DMS153 (cell line): Measurements from ENCODE around the gene AOPEP.
A peak's percentile ranks its signal among the peaks of the same experiment; 100 is the strongest.
"Not testable (repeated sequence)": the region's sequence is repeated elsewhere in the genome, so short reads cannot be mapped to it uniquely, and the experiment has no call there.

Experiments
- DNase-seq: peaks from one replicate; lab custom pipeline; 2025; lab: John Stamatoyannopoulos, UW

AOPEP gene

DNA sequence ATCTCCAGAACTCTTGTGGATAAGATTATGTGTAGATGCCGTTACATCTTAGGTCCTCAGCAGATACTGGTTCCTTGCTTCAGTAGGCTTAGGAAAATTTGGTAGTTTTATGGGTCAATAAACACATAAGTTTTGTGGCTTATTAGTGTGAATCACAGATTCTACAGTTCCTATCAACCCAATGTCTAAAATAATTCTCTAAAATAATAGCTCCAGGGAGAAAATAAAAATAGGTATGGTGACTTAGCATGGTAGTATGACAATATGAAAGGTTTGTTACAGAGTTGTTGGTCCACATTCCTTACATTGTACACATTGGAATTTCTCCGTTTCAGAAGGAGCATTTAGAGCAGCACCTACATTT, 91.7 kb downstream of the AOPEP start:
- DNase-seq = no peak

DNA sequence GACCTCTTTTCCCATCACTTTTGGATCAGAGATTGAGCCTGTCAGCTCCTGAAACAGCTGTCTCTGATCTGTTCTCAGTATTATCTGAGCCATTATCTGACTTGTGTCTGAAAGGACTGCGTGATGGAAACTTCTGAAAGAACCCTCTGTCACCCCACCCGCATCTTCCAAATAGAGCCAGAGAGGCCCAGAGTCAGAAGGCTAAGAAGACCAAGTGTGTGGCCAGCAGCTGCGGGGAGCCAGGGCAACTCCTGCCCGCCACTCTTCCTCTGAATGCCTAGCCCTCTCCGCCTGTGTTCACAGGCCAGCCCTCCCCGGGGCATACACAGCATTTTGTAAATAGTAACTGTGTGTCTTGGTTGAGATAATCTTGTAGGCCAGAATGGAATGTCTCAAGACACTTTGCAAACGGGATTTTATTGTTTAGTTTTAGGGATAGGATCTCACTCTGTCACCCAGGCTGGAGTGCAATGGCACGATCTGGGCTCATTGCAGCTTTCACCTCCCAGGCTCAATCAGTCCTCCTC, 92.7 kb downstream of the AOPEP start:
- no peak for DNase-seq

- no peak for DNase-seq
Observed at GRCh38 chr9:94821098-94821887, 94.8 kb downstream of the AOPEP start.

- DNase-seq = no peak
Observed at GRCh38 chr9:94822273-94822672, 95.8 kb downstream of the AOPEP start.

DNA sequence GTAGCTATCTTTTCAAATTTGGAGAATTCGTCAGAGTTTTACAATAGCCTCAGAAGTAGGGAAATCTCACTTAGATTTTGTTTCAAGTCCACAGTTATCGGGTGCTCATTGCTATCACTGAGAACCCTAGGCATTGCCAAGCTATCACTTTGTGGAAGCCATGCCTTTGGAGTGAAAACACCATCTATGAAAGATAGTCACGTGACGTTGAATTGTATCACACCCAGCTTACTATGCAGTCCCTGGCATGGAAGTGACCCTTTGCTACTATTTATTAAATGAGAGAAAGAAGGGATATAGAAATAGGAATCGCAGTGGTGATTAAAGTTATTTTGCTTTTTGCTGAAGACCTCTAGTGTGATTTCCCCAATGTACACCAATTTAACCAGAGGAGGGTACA, 97.2 kb downstream of the AOPEP start:
- DNase-seq = no peak

GRCh38 chr9:94824411-94824810, 97.9 kb downstream of the AOPEP start:
- DNase-seq = no peak

DNA sequence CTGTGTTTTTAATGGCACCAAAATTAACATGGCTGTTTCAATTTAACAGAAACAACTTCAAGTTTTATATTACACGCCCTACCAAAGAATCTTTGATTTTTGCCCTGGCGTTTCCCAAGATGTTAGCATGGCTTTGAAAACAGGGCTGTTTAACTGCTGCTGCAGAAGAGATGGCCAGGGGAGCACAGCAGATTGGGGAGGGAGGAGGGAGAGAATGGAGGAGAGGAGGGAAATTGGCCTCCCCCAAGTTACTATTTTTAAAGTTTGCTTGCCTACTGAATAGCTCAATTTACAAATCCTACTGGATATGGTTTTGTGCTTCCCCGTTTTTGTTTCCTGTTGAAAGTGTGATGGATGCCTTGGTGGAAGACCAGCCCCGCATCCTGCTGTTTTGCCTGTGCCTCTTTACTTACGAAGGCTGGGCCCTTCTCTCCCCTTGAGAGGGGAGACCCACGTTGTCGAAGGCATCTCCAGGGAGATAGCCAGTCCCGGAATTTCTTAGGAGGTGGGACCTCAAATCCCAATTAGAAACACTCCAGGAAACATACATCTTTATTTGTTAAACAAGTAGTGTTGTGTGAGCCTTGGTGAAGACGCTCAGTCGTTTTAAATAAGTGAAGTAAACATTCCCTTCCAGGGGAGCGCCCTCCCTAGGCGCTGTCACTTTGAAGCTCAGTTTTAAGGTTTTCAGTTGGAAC, 98.6 kb downstream of the AOPEP start:
- no peak for DNase-seq

DNA sequence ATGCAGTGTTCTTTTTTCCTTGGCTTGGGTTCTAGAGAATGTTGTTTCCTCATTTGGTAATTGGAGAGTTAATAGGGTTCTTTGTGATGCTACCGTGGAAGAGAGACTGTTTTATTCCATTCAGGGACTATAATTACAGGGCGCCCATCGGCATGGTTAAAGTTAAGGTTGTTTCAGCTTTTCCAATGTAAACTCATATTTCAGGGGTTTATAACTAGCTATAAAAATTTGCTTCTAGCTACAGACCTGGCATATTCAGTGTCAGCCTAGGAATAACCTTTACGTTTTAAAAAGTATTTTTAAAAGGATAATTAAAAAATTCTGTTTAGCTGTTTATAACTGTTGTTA, 99.1 kb downstream of the AOPEP start:
- DNase-seq = no peak

- DNase-seq = no peak
Observed at GRCh38 chr9:94826044-94826443, 99.5 kb downstream of the AOPEP start.

- DNase-seq = peak; percentile 61
Observed at GRCh38 chr9:94826644-94827410, 100.3 kb downstream of the AOPEP start.

DNA sequence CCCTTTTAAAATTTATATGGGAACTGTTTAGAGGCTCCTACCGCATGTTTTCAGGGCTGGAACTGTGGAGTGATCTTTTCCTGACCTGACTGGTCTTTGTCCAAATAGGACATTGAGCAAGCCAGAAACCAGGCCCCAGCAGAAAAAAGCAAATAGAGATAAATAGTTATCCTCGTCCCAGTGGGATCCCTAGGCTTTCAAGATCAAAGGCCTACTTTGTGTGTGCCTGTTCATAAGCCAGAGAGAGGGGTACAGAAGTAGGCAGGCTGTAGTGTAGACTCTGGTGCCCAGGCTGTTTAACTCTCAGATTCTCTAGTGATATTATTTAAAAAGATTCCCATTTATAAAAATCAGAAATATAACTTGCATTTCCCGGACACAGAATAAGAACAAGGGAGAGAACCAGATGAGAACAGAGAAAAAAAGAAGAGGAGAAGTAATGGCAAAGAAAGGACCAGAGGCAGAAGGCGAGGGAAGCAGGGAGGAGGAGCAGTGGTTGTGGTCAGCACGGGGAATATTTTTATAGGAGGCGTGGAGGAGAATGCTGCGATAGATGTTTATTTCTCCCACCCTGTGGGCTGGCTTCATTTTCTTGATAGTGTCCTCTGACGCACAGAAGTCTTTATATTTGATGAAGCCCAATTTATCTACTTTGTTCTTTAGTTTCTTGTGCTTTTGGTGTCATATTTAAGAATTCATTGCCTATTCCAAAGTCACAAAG, 101.2 kb downstream of the AOPEP start:
- DNase-seq = no peak

DNA sequence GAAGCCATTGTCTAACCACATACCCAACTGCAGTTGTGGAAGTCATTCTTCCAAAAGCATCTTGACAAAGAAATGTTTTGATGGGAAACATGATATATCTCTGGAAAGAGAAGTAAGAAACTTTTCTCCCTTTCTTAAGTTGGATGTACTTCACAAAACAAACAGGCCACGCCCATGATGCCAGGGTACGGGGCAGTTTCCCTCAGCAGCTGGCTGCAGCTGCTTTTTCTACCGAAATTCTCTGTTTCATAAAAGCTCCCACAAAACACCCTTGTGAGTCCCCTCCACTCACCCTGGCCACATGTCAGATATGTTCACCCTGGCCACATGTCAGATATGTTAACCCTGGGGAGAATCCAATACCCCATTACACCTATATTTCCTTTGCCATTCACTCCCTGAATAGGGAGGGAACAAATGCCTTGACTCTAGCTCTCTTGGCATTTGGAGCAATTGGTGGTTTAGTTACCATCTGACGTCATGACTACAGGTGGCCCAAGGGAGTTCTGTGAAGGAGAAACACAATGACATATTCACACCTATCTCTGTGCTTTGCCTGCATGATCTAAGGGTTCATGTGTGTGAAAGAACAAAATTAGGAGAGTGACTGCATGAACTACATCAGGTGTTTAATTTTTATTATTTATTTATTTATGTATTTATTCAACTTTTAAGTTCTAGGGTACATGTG, 103.0 kb downstream of the AOPEP start:
- no peak for DNase-seq

DNA sequence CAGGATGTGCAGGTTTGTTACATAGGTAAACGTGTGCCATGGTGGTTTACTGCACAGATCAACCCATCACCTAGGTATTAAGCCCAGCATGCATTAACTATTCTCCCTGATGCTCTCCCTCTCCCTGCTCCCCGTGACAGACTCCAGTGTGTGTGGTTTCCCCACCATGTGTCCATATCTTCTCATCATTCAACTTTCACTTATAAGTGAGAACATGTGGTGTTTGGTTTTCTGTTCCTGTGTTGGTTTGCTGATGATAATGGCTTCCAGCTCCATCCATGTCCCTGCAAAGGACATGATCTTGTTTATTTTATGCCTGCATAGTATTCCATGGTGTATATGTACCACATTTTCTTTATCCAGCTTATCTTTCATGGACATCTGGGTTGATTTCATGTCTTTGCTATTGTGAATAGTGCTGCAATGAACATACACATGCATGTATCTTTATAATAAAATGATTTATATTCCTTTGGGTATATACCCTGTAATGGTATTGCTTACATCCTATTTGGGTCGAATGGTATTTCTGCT, 103.6 kb downstream of the AOPEP start:
- DNase-seq = not testable (repeated sequence)

- no peak for DNase-seq
Observed at GRCh38 chr9:94833802-94834201, 107.3 kb downstream of the AOPEP start.

GRCh38 chr9:94837404-94837803, 110.9 kb downstream of the AOPEP start:
- DNase-seq = no peak

- no peak for DNase-seq
Observed at GRCh38 chr9:94839398-94839797, 112.9 kb downstream of the AOPEP start.

GRCh38 chr9:94840738-94841137, 114.2 kb downstream of the AOPEP start:
- DNase-seq = no peak

- no peak for DNase-seq
Observed at GRCh38 chr9:94843134-94843533, 116.6 kb downstream of the AOPEP start.

DNA sequence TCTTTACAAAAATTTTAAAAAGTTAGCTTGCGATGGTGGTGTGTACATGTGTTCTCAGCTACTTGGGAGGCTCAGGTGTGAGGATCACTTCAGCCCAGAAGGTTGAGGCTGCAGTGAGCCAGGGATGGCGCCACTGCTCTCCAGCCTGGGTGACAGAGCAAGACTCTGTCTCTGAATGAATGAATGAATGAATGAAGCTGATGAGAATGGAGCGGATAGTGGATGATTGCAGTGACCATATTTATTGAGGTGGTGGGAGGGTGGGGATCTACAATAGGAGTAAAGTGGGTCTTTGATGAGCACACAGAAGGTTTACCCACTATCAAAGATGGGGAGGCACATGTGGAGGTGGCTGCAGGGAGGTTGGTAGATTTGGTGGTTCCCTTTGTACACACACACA, 120.2 kb downstream of the AOPEP start:
- no peak for DNase-seq

- no peak for DNase-seq
Observed at GRCh38 chr9:94847486-94847885, 121.0 kb downstream of the AOPEP start.

DNA sequence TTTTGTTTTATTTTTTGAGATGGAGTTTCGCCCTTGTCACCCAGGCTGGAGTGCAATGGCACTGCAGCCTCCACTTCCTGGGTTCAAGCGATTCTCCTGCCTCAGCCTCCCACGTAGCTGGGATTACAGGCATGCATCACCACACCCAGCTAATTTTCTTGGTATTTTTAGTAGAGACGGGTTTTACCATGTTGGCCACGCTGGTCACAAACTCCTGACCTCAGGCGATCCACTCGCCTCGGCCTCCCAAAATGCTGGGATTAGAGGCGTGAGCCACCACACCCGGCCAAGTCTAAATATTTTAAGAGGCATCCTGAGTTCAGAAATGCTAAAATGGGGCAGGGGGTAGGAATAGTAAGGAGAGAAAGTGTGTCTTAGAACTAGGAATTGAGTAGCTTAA, 122.3 kb downstream of the AOPEP start:
- not testable (repeated sequence) for DNase-seq
